ENCODE measurements around the gene FAM186B. TPM values are rescaled to one million over a fixed set of nuclear protein-coding genes. Genes with fewer than 3 reads are reported as not detected.
A peak's percentile ranks its signal among the peaks of the same experiment; 100 is the strongest.

FAM186B gene
- total RNA-seq, 1 donor from 2014 or later, result 0.75 TPM

- intact Hi-C loops (cut with DNase I), result no loop called here
- H3K9me3 ChIP-seq, result no peaks in the 10 kb centered on the region
- peak; percentile 30 for ATAC-seq
- H3K4me1 ChIP-seq, result peaks cover 34% of the 10 kb centered on the region
- peaks cover 77% of the 10 kb centered on the region for H3K36me3 ChIP-seq
- DNase-seq, result no peak
- H3K27ac ChIP-seq, result peak overlapping the region; percentile 69
- no peak for TF ChIP-seq CTCF (IDR thresholded peaks at IDR 0.05)
- no peak overlapping the region for H3K4me3 ChIP-seq
- H3K27me3 ChIP-seq, result no peaks in the 10 kb centered on the region
These were observed 43.2 kb upstream of the FAM186B start for GRCh38 chr12:49648712-49649003.

- intact Hi-C loops (cut with DNase I), result no loop called here
- H3K4me1 ChIP-seq, result peaks cover 34% of the 10 kb centered on the region
These were observed 42.6 kb upstream of the FAM186B start for GRCh38 chr12:49647827-49648711.

GRCh38 chr12:49646871-49647654 is 41.6 kb upstream of the FAM186B start:
- intact Hi-C loops (cut with DNase I), result no loop called here

More at GRCh38 chr12:49647827-49648711, 42.6 kb upstream of the FAM186B start:
- H3K9me3 ChIP-seq, result no peaks in the 10 kb centered on the region
- H3K4me3 ChIP-seq, result no peak overlapping the region
- no peaks in the 10 kb centered on the region for H3K27me3 ChIP-seq
- peaks cover 77% of the 10 kb centered on the region for H3K36me3 ChIP-seq
- H3K27ac ChIP-seq, result peak overlapping the region; percentile 69
- no peak for TF ChIP-seq CTCF (IDR thresholded peaks at IDR 0.05)
- DNase-seq (no peak), ATAC-seq (peak; percentile 18)

GRCh38 chr12:49646331-49646830 is 40.9 kb upstream of the FAM186B start:
- ATAC-seq (no peak), DNase-seq (no peak)
- Histone ChIP-seq H3K4me3 (no peak overlapping the region), H3K36me3 (peaks cover 83% of the 10 kb centered on the region), H3K27ac (no peak overlapping the region), H3K4me1 (peaks cover 34% of the 10 kb centered on the region), H3K9me3 (no peaks in the 10 kb centered on the region), H3K27me3 (no peaks in the 10 kb centered on the region)
- TF ChIP-seq CTCF (IDR thresholded peaks at IDR 0.05), result no peak
- intact Hi-C loops (cut with DNase I), result no loop called here

More at GRCh38 chr12:49646871-49647654, 41.6 kb upstream of the FAM186B start:
- no peak for TF ChIP-seq CTCF (IDR thresholded peaks at IDR 0.05)
- Histone ChIP-seq H3K27ac (peak overlapping the region; percentile 69), H3K27me3 (no peaks in the 10 kb centered on the region), H3K9me3 (no peaks in the 10 kb centered on the region), H3K4me3 (no peak overlapping the region), H3K4me1 (peaks cover 34% of the 10 kb centered on the region), H3K36me3 (peaks cover 79% of the 10 kb centered on the region)
- ATAC-seq, result peak; percentile 38
- no peak for DNase-seq

- no peaks in the 10 kb centered on the region for H3K9me3 ChIP-seq
- no peaks in the 10 kb centered on the region for H3K27me3 ChIP-seq
- no peak for DNase-seq
- peak overlapping the region; percentile 30 for H3K27ac ChIP-seq
- H3K4me1 ChIP-seq, result peaks cover 34% of the 10 kb centered on the region
- peaks cover 73% of the 10 kb centered on the region for H3K36me3 ChIP-seq
- no peak overlapping the region for H3K4me3 ChIP-seq
- no peak for ATAC-seq
- intact Hi-C loops (cut with DNase I), result loop anchor here (2.0 kb wide), 1 partner anchor 61 kb away; the partner anchor contains the start of gene FMNL3
- no peak for TF ChIP-seq CTCF (IDR thresholded peaks at IDR 0.05)
These were observed 40.0 kb upstream of the FAM186B start for GRCh38 chr12:49645146-49646039.
